SK-N-SH (cell line): ENCODE data around the gene NT5C1A. TPM values are rescaled to one million over a fixed set of nuclear protein-coding genes. Genes with fewer than 3 reads are reported as not detected.

Experiments used
- CTCF ChIA-PET: fragments of 300-600, 350-600 bp; formaldehyde crosslinking; extraction: SDS; loops from one replicate; lab custom pipeline; 2021; lab: Yijun Ruan, JAX
- POLR2A ChIA-PET: fragments of 350-600 bp; sonication (Branson Sonifier 250); formaldehyde crosslinking; extraction: SDS; loops from one replicate; lab custom pipeline; 2020; ENCODE audit warnings: antibody characterized with exemption, inconsistent platforms; lab: Yijun Ruan, JAX
- DNase-seq: peaks from one replicate; pipeline ENCODE4 v3.0.0; 2012
- H2AFZ ChIP-seq: fragments of 200-600 bp; sonication (generic); 2 replicates; pipeline ENCODE4 v1.8.1; 2016; ENCODE audit warnings: antibody characterized with exemption, mild to moderate bottlenecking, low read depth
- H3F3A ChIP-seq: fragments of 200-600 bp; sonication (generic); replicated peaks from 2 replicates; pipeline ENCODE3; 2016; ENCODE audit warnings: antibody characterized with exemption, mild to moderate bottlenecking; ENCODE audit not compliant: insufficient read depth
- H3K27ac ChIP-seq, 2 experiments: fragments of 200-500 bp in 1 of 2; fragments of 200-600 bp in 1 of 2; sonication (Bioruptor generic) in 1 of 2; sonication (generic), shearing (Covaris generic) in 1 of 2; 2 replicates each; pipeline versions ENCODE4 v1.5.1 to v1.6.1; 2014 to 2016; ENCODE audit warnings: low read depth in 2 of 2, inconsistent platforms in 1 of 2, low read length in 1 of 2, mild to moderate bottlenecking in 1 of 2, mixed read lengths in 1 of 2
- H3K27me3 ChIP-seq: fragments of 200-600 bp; sonication (generic), shearing (Covaris generic); 2 replicates; pipeline ENCODE4 v1.6.1; 2016; ENCODE audit warnings: mixed run types; ENCODE audit not compliant: insufficient read depth
- H3K36me3 ChIP-seq, 2 experiments: fragments of 200-500 bp in 1 of 2; fragments of 200-600 bp in 1 of 2; sonication (Bioruptor generic) in 1 of 2; sonication (generic) in 1 of 2; replicated peaks in 1 of 2; 2 replicates each; pipeline versions ENCODE3 to v1.5.1; 2014 to 2016; ENCODE audit warnings: low read length in 1 of 2, mild to moderate bottlenecking in 1 of 2; ENCODE audit not compliant: insufficient read depth in 2 of 2, control insufficient read depth in 1 of 2
- H3K4me1 ChIP-seq, 2 experiments: fragments of 200-500 bp in 1 of 2; fragments of 200-600 bp in 1 of 2; sonication (Bioruptor generic) in 1 of 2; sonication (generic), shearing (Covaris generic) in 1 of 2; 2 replicates each; pipeline versions ENCODE4 v1.5.1 to v1.6.1; 2014 to 2016; ENCODE audit warnings: low read depth in 1 of 2, low read length in 1 of 2, mixed run types in 1 of 2; ENCODE audit not compliant: insufficient read depth in 2 of 2, control insufficient read depth in 1 of 2
- H3K4me2 ChIP-seq: fragments of 200-600 bp; sonication (generic), shearing (Covaris generic); 2 replicates; pipeline ENCODE4 v1.6.1; 2017; ENCODE audit warnings: mixed run types
- H3K4me3 ChIP-seq, 2 experiments: fragments of 200-500 bp in 1 of 2; fragments of 200-600 bp in 1 of 2; sonication (Bioruptor generic) in 1 of 2; sonication (generic), shearing (Covaris generic) in 1 of 2; 2 replicates each; pipeline versions ENCODE4 v1.5.1 to v1.8.1; 2014 to 2016; ENCODE audit warnings: low read depth in 2 of 2, inconsistent platforms in 1 of 2, low read length in 1 of 2, mild to moderate bottlenecking in 1 of 2, mixed read lengths in 1 of 2, moderate library complexity in 1 of 2
- H3K79me2 ChIP-seq: fragments of 200-600 bp; sonication (generic); 2 replicates; pipeline ENCODE4 v1.8.1; 2017; ENCODE audit warnings: mild to moderate bottlenecking; ENCODE audit not compliant: insufficient read depth
- H3K9ac ChIP-seq: fragments of 200-600 bp; sonication (generic); 2 replicates; pipeline ENCODE4 v1.6.1; 2017; ENCODE audit warnings: mixed run types
- H3K9me2 ChIP-seq: fragments of 200-600 bp; sonication (generic); 2 replicates; pipeline ENCODE4 v1.6.1; 2017; ENCODE audit warnings: mixed run types
- H3K9me3 ChIP-seq: fragments of 200-600 bp; sonication (generic); 2 replicates; pipeline ENCODE4 v1.6.1; 2017; ENCODE audit warnings: mixed run types, mild to moderate bottlenecking, moderate library complexity
- H4K20me1 ChIP-seq: fragments of 200-600 bp; sonication (generic); 2 replicates; pipeline ENCODE4 v1.6.1; 2017; ENCODE audit warnings: mild to moderate bottlenecking, mixed run types; ENCODE audit not compliant: insufficient read depth
- EP300 ChIP-seq, 2 experiments: IDR thresholded peaks; 2 replicates each; pipeline versions ENCODE4 v1.4.0 to v1.6.1; 2012; ENCODE audit warnings: borderline replicate concordance in 1 of 2, low read depth in 1 of 2, low read length in 1 of 2
- FOXM1 ChIP-seq: IDR thresholded peaks from 2 replicates; pipeline ENCODE4 v1.4.0; 2012; ENCODE audit warnings: low read depth, mild to moderate bottlenecking
- JUND ChIP-seq: IDR thresholded peaks from 2 replicates; pipeline ENCODE4 v1.4.0; 2012
- NFIC ChIP-seq: IDR thresholded peaks from 2 replicates; pipeline ENCODE4 v1.4.0; 2012; ENCODE audit warnings: borderline replicate concordance
- NRF1 ChIP-seq: IDR thresholded peaks from 2 replicates; pipeline ENCODE4 v1.6.1; 2012; ENCODE audit warnings: low read depth, mild to moderate bottlenecking, low read length
- RAD21 ChIP-seq: IDR thresholded peaks from 2 replicates; pipeline ENCODE4 v1.6.1; 2012; ENCODE audit warnings: mild to moderate bottlenecking, low read length
- RCOR1 ChIP-seq: fragments of 150-350 bp; IDR thresholded peaks from 2 replicates; pipeline ENCODE4 v1.6.1; 2017; ENCODE audit warnings: antibody characterized with exemption, low read length
- SMC3 ChIP-seq: IDR thresholded peaks from 2 replicates; pipeline ENCODE4 v1.6.1; 2012; ENCODE audit warnings: low read depth, low read length, improper control_type of control experiment
- WGBS: methylation state at CpG from one replicate; pipeline ENCODE4 v1.1.6; 2017; ENCODE audit warnings: low lambda C conversion rate; 5-methylcytosine and 5-hydroxymethylcytosine counted together
- polyA plus RNA-seq, 3 experiments: library from polyadenylated mRNA; depleted of rRNA; stranded (reverse); fragments of >200 nt; gene quantifications; 2 replicates each; pipeline ENCODE4 v1.2.3, GENCODE V29; 2012
- TF ChIP-seq, protein P1 (sequence below): IDR thresholded peaks from 2 replicates; pipeline ENCODE4 v1.6.1; 2012; ENCODE audit warnings: mild to moderate bottlenecking, low read depth, low read length, moderate library complexity
- TF ChIP-seq, protein P2 (sequence below): IDR thresholded peaks from 2 replicates; pipeline ENCODE4 v1.4.0; 2012; ENCODE audit warnings: low read depth, borderline replicate concordance
- TF ChIP-seq, protein P3 (sequence below): IDR thresholded peaks from 2 replicates; pipeline ENCODE4 v1.4.0; 2012; ENCODE audit warnings: low read depth

The NT5C1A gene
- polyA plus RNA-seq, 1 of the 3 experiments (the other 2 are of a cell fraction), result 0.12 TPM

DNA sequence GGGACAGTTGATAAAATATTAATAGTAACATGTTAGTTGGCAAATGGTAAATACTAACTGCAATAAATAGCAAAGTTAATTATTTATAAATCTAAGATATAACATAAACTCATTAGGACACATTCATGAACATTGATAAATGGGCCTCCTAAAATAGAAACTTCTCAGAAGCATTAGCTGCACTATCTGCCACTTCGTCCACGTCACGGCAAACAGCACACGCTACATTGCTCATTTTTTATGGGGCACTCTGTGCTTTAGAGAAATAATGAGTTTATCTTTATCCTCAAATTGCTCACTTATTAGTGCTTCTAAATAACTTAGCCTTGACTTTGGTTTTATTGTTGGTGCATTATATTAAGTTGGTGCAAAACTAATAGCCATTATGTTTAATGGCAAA, 35.6 kb upstream of the NT5C1A start:
- Histone ChIP-seq H3K4me2 (no peak overlapping the region), H3K4me3 (no peak overlapping the region), H3K27ac (no peak overlapping the region), H4K20me1 (no peaks in the 10 kb centered on the region), H3K36me3 (no peaks in the 10 kb centered on the region), H3K9ac (no peak overlapping the region), H3F3A (no peaks in the 10 kb centered on the region), H3K9me3 (no peaks in the 10 kb centered on the region), H3K79me2 (no peaks in the 10 kb centered on the region), H3K4me1 (peaks cover 0 to 7% of the 10 kb centered on the region in 2 experiments; a peak in 1 of 4 replicates), H3K27me3 (peaks cover 6% of the 10 kb centered on the region), H3K9me2 (no peaks in the 10 kb centered on the region), H2AFZ (no peak overlapping the region)
- POLR2A ChIA-PET, result no interaction called here
- CTCF ChIA-PET, result no interaction called here
- no peak for TF ChIP-seq EP300 (IDR thresholded peaks at IDR 0.05; ENCODE audit: borderline replicate concordance in 1 of 2, low read depth in 1 of 2, low read length in 1 of 2)
- TF ChIP-seq JUND, result no peak
- no peak for DNase-seq
- 96% methylated on average over 4 of the region's 4 CpGs for WGBS

DNA sequence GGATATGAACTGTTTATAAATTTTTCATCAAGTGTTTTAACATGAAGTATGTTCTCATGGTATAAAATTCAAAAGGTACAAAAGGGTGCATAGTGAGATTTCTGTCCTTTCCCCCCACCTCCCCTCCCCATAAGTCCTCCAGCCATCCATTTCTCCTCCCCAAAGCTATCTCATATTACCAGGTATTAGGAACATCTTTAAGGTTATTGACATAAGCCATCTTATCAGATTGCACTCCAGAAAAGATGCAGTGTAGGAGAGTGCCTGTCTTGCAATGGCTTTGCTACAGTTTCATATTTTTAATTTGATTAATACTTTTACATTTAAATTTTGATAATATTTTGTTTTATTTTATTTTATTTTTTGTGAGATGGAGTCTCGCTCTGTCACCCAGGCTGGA, 32.9 kb upstream of the NT5C1A start:
- Histone ChIP-seq H3K36me3 (no peaks in the 10 kb centered on the region), H4K20me1 (no peaks in the 10 kb centered on the region), H3K9me2 (no peaks in the 10 kb centered on the region), H3K9ac (no peak overlapping the region), H2AFZ (no peak overlapping the region), H3K27me3 (peaks cover 10% of the 10 kb centered on the region), H3K4me1 (peaks cover 0 to 23% of the 10 kb centered on the region in 2 experiments; a peak in 1 of 4 replicates), H3K79me2 (no peaks in the 10 kb centered on the region), H3K9me3 (no peaks in the 10 kb centered on the region), H3K4me2 (no peak overlapping the region), H3K4me3 (no peak overlapping the region), H3K27ac (no peak overlapping the region), H3F3A (no peaks in the 10 kb centered on the region)
- 57% methylated on average over 1 of the region's 1 CpG for WGBS
- TF ChIP-seq NRF1, result no peak
- no peak for TF ChIP-seq FOXM1
- TF ChIP-seq, protein P1, sequence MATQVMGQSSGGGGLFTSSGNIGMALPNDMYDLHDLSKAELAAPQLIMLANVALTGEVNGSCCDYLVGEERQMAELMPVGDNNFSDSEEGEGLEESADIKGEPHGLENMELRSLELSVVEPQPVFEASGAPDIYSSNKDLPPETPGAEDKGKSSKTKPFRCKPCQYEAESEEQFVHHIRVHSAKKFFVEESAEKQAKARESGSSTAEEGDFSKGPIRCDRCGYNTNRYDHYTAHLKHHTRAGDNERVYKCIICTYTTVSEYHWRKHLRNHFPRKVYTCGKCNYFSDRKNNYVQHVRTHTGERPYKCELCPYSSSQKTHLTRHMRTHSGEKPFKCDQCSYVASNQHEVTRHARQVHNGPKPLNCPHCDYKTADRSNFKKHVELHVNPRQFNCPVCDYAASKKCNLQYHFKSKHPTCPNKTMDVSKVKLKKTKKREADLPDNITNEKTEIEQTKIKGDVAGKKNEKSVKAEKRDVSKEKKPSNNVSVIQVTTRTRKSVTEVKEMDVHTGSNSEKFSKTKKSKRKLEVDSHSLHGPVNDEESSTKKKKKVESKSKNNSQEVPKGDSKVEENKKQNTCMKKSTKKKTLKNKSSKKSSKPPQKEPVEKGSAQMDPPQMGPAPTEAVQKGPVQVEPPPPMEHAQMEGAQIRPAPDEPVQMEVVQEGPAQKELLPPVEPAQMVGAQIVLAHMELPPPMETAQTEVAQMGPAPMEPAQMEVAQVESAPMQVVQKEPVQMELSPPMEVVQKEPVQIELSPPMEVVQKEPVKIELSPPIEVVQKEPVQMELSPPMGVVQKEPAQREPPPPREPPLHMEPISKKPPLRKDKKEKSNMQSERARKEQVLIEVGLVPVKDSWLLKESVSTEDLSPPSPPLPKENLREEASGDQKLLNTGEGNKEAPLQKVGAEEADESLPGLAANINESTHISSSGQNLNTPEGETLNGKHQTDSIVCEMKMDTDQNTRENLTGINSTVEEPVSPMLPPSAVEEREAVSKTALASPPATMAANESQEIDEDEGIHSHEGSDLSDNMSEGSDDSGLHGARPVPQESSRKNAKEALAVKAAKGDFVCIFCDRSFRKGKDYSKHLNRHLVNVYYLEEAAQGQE, result no peak
- no peak for TF ChIP-seq NFIC
- no peak for TF ChIP-seq SMC3
- TF ChIP-seq, protein P2, sequence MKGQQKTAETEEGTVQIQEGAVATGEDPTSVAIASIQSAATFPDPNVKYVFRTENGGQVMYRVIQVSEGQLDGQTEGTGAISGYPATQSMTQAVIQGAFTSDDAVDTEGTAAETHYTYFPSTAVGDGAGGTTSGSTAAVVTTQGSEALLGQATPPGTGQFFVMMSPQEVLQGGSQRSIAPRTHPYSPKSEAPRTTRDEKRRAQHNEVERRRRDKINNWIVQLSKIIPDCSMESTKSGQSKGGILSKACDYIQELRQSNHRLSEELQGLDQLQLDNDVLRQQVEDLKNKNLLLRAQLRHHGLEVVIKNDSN, result no peak
- no peak for TF ChIP-seq RAD21
- TF ChIP-seq, protein P3, sequence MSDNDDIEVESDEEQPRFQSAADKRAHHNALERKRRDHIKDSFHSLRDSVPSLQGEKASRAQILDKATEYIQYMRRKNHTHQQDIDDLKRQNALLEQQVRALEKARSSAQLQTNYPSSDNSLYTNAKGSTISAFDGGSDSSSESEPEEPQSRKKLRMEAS, result no peak
- no peak for TF ChIP-seq RCOR1
- CTCF ChIA-PET, result interaction anchor here (0.9 to 5.8 kb wide), 7 partner anchors 14 to 98 kb away, joined by 3 to 61 read pairs (median 4); partner anchors contain the start of genes HPCAL4 and NT5C1A
- POLR2A ChIA-PET, result no interaction called here
- DNase-seq, result no peak
